ENCODE data around the gene ZNF205.

ZNF205 gene

DNA sequence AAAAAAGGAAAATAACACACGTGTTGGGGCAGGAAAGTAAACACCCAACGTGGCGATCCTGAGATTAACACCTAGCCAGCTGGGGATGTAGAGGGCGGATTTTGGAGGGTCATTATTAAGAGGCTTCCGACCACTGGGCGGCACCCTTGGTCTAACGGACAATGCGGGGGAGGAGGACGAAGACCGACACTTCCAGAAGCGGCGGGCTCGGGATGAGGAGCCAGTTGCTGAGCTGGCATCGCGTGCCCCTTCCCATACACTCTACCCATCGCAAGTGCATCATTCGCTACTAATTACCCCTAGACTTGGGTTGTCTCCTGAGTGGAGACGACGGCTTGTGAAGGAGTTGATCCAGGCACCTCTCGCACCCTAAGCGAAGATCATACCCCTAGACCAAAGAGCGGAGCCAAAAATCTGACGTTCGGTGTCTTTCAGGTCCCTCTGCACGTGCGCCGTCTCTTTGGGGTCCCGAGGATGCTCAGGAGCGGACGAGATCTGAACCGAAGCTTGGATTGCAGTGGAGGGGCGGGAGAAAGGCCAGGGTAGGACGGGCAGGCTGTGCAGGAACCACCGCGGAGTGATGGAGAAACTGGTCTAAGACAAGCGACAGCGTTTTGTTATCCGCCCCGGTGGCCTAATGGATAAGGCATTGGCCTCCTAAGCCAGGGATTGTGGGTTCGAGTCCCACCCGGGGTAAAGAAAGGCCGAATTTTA lies 40.0 kb downstream of the ZNF205 start:
- TF ChIP-seq, protein P1, sequence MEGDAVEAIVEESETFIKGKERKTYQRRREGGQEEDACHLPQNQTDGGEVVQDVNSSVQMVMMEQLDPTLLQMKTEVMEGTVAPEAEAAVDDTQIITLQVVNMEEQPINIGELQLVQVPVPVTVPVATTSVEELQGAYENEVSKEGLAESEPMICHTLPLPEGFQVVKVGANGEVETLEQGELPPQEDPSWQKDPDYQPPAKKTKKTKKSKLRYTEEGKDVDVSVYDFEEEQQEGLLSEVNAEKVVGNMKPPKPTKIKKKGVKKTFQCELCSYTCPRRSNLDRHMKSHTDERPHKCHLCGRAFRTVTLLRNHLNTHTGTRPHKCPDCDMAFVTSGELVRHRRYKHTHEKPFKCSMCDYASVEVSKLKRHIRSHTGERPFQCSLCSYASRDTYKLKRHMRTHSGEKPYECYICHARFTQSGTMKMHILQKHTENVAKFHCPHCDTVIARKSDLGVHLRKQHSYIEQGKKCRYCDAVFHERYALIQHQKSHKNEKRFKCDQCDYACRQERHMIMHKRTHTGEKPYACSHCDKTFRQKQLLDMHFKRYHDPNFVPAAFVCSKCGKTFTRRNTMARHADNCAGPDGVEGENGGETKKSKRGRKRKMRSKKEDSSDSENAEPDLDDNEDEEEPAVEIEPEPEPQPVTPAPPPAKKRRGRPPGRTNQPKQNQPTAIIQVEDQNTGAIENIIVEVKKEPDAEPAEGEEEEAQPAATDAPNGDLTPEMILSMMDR (IDR thresholded peaks at IDR 0.05; ENCODE audit: low read depth, low read length) = peak; percentile 34

GRCh38 chr16:3152991-3153368 lies 40.6 kb downstream of the ZNF205 start:
- DNase-seq (ENCODE audit: low read depth in 2 of 2) = no peak
- TF ChIP-seq, protein P1 (IDR thresholded peaks at IDR 0.05; ENCODE audit: low read depth, low read length) = no peak
- H3K4me3 ChIP-seq (replicated peaks in 1 of 2; ENCODE audit: low read depth in 2 of 2, low read length in 2 of 2) = no peak overlapping the region

More for the DNA sequence above, 40.0 kb downstream of the ZNF205 start:
- peak; percentile 91 to 95 for DNase-seq (ENCODE audit: low read depth in 2 of 2)
- peak overlapping the region; percentile 49 to 53 for H3K4me3 ChIP-seq (replicated peaks in 1 of 2; ENCODE audit: low read depth in 2 of 2, low read length in 2 of 2)

- H3K4me3 ChIP-seq (replicated peaks in 1 of 2; ENCODE audit: low read depth in 2 of 2, low read length in 2 of 2) = no peak overlapping the region
- TF ChIP-seq, protein P1 (IDR thresholded peaks at IDR 0.05; ENCODE audit: low read depth, low read length) = no peak
- no peak for DNase-seq (ENCODE audit: low read depth in 2 of 2)
These were observed 42.8 kb downstream of the ZNF205 start for GRCh38 chr16:3155181-3155580.

DNA sequence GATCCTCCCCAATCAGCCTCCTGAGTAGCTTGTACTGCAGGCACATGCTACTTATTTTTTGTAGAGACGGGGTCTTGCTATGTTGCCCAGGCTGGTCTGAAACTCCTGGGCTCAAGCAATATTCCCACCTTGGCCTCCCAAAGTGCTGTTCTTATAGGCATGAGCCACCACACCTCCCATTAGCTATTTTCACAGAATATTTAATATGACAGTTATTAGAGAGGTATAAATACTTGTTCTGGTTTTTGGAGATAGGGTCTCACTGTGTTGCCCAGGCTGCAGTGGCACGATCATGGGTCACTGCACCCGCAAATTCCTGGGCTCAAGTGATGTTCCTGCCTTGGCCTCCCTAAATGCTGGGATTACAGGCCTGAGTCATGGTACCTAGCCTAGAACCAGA lies 43.6 kb downstream of the ZNF205 start:
- TF ChIP-seq, protein P1 (IDR thresholded peaks at IDR 0.05; ENCODE audit: low read depth, low read length) = no peak
- no peak for DNase-seq (ENCODE audit: low read depth in 2 of 2)
- H3K4me3 ChIP-seq (replicated peaks in 1 of 2; ENCODE audit: low read depth in 2 of 2, low read length in 2 of 2) = no peak overlapping the region

DNA sequence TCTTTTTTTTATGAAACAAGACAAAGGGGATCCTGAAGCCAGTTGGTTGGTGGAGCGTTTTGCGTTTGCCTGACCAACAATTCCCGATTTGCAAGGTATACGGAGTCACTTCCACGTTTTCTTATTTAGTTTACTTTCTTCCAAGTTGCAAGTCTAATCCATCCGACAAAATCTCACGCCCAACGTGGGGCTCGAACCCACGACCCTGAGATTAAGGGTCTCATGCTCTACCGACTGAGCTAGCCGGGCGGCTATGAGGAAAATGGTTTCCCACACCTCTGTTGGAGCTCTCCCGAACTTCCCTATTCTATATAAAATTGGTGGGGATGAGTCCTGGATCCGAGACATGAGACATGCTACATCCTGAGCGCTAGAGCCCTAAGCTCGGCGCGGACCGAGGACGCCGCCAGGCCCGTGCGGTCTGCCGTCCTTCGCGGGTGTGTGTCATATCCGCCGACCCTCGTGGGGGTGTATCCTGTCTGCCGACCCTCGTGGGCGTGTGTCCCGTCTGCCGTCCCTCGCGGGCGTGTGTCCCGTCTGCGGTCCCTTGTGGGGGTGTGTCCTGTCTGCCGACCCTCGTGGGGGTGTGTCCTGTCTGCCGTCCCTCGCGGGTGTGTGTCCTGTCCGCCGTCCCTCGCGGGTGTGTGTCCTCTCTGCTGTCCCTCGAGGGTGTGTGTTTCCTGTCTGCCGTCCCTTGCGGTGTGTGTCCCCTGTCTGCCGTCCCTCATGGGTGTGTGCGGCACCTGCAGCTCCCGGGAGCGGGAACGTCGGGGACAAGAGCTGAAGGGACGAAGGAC lies 45.0 kb downstream of the ZNF205 start:
- H3K4me3 ChIP-seq (replicated peaks in 1 of 2; ENCODE audit: low read depth in 2 of 2, low read length in 2 of 2) = peak overlapping the region; percentile 60 to 70
- peak; percentile 93 to 98 for DNase-seq (ENCODE audit: low read depth in 2 of 2)
- TF ChIP-seq, protein P1 (IDR thresholded peaks at IDR 0.05; ENCODE audit: low read depth, low read length) = no peak

GRCh38 chr16:3158026-3158509 lies 45.7 kb downstream of the ZNF205 start:
- DNase-seq (ENCODE audit: low read depth in 2 of 2) = peak in 1 of 2 donors; percentile 34
- H3K4me3 ChIP-seq (replicated peaks in 1 of 2; ENCODE audit: low read depth in 2 of 2, low read length in 2 of 2) = peak overlapping the region; percentile 60 to 70
- TF ChIP-seq, protein P1 (IDR thresholded peaks at IDR 0.05; ENCODE audit: low read depth, low read length) = no peak

Data from cardiac fibroblast (primary cell).